GM12878 (cell line): ENCODE measurements around the gene ACOT7. TPM values are rescaled to one million over a fixed set of nuclear protein-coding genes. Genes with fewer than 3 reads are reported as not detected.

Experiments
- ATAC-seq: fragments of 200-7000 bp; cut with Tn5 transposase; 3 replicates; pipeline ENCODE4 v1.9.1; 2020; ENCODE audit warnings: mild to moderate bottlenecking, moderate library complexity
- BruUV-seq: library from RNA; stranded (reverse); fragments of 400-500 nt; replicated peaks from 2 replicates; lab custom pipeline; 2021; lab: Mats Ljungman, UMichigan
- CTCF ChIA-PET: fragments of 300-600 bp; sonication (Branson Sonifier 250); formaldehyde crosslinking; extraction: SDS; loops from one replicate; lab custom pipeline; 2021; ENCODE audit warnings: inconsistent platforms; lab: Yijun Ruan, JAX
- POLR2A ChIA-PET: fragments of 350-600 bp; formaldehyde crosslinking; extraction: SDS; loops from one replicate; lab custom pipeline; 2021; ENCODE audit warnings: inconsistent platforms; lab: Charles Lee
- RAD21 ChIA-PET: fragments of 300-600 bp; sonication (Branson Sonifier 250); formaldehyde crosslinking; loops from one replicate; lab custom pipeline; 2023; ENCODE audit warnings: antibody characterized with exemption; ENCODE audit not compliant: unreplicated experiment; lab: Charles Lee
- SMC1A ChIA-PET: fragments of 300-600 bp; sonication (Branson Sonifier 250); formaldehyde crosslinking; loops from one replicate; lab custom pipeline; 2023; ENCODE audit not compliant: unreplicated experiment, uncharacterized antibody; lab: Charles Lee
- DNase-seq: peaks from one replicate; pipeline ENCODE4 v3.0.0-alpha.2; 2011; ENCODE audit warnings: low read depth, low spot score
- FAIRE-seq: peaks from 3 replicates; lab custom pipeline; 2011; peaks lifted over from hg19 to GRCh38; lab: Jason Lieb, UNC
- H2AFZ ChIP-seq: 2 replicates; pipeline ENCODE4 v1.6.0; 2011; ENCODE audit warnings: low read depth, low read length, control low read depth; ENCODE audit not compliant: control insufficient read depth
- H3K27ac ChIP-seq: 2 replicates; pipeline ENCODE4 v1.5.1; 2011; ENCODE audit warnings: control low read depth; ENCODE audit not compliant: control insufficient read depth, insufficient read depth
- H3K27me3 ChIP-seq, 2 experiments: replicated peaks in 1 of 2; 2 replicates each; pipeline versions ENCODE4 v1.6.0 to v1.6.1; 2011; ENCODE audit warnings: low read length in 1 of 2; ENCODE audit not compliant: control insufficient read depth in 2 of 2, insufficient read depth in 2 of 2
- H3K36me3 ChIP-seq, 2 experiments: 2 replicates each; pipeline ENCODE4 v1.5.1; 2011; ENCODE audit warnings: low read length in 1 of 2; ENCODE audit not compliant: control insufficient read depth in 2 of 2, insufficient read depth in 2 of 2
- H3K4me1 ChIP-seq: 2 replicates; pipeline ENCODE4 v1.6.1; 2011; ENCODE audit warnings: mild to moderate bottlenecking, low read length, moderate library complexity, mixed read lengths; ENCODE audit not compliant: control insufficient read depth, insufficient read depth
- H3K4me2 ChIP-seq: 2 replicates; pipeline ENCODE4 v1.6.0; 2011; ENCODE audit warnings: control low read depth; ENCODE audit not compliant: control insufficient read depth, insufficient read depth
- H3K4me3 ChIP-seq: fragments of 200-600 bp; sonication (generic); 2 replicates; pipeline ENCODE4 v1.5.1; 2016
- H3K79me2 ChIP-seq: 2 replicates; pipeline ENCODE4 v1.6.0; 2011; ENCODE audit warnings: low read length; ENCODE audit not compliant: control insufficient read depth, insufficient read depth
- H3K9ac ChIP-seq: 2 replicates; pipeline ENCODE4 v1.8.0; 2011; ENCODE audit warnings: low read length, control low read depth, mixed read lengths; ENCODE audit not compliant: control insufficient read depth, insufficient read depth
- H3K9me3 ChIP-seq: replicated peaks from 3 replicates; pipeline ENCODE4 v1.5.1; 2011; ENCODE audit warnings: mild to moderate bottlenecking, low read length; ENCODE audit not compliant: control insufficient read depth, insufficient read depth
- H4K20me1 ChIP-seq: 2 replicates; pipeline ENCODE4 v1.6.0; 2011; ENCODE audit not compliant: control insufficient read depth, insufficient read depth
- CHD1 ChIP-seq: IDR thresholded peaks from 2 replicates; pipeline ENCODE4 v1.6.1; 2012; ENCODE audit warnings: low read depth, low read length, improper control_type of control experiment
- MEF2B ChIP-seq: fragments of 450-650 bp; IDR thresholded peaks from 2 replicates; pipeline ENCODE4 v1.6.1; 2018; ENCODE audit warnings: mild to moderate bottlenecking, moderate library complexity; ENCODE audit not compliant: partially characterized antibody, poor library complexity, severe bottlenecking
- NR2C2 ChIP-seq: IDR thresholded peaks from 2 replicates; pipeline ENCODE4 v1.6.1; 2011; ENCODE audit warnings: borderline replicate concordance, low read depth; ENCODE audit not compliant: control insufficient read depth, insufficient read length
- ZBTB11 ChIP-seq: fragments of 450-650 bp; formaldehyde crosslinking; IDR thresholded peaks from 2 replicates; pipeline ENCODE4 v1.5.0; 2022; ENCODE audit warnings: mild to moderate bottlenecking, missing genetic modification characterization
- WGBS: methylation state at CpG from one replicate; pipeline ENCODE4 v1.1.6; 2016; ENCODE audit warnings: low lambda C conversion rate; ENCODE audit not compliant: insufficient replicate concordance, insufficient coverage; ENCODE audit errors: missing lambda C conversion rate; 5-methylcytosine and 5-hydroxymethylcytosine counted together
- in situ Hi-C: fragments of 300-500 bp; cut with MboI; formaldehyde crosslinking; loops from 9 replicates; pipeline ENCODE4 v1.14.3; 2018; ENCODE audit warnings: mixed read lengths
- intact Hi-C: fragments of 100-400 bp; cut with micrococcal nuclease; formaldehyde crosslinking; loops from one replicate; pipeline ENCODE4 v1.14.2; 2022; ENCODE audit not compliant: unreplicated experiment
- polyA plus RNA-seq, 11 experiments: library from polyadenylated mRNA; depleted of rRNA in 4 of 11; unstranded in 6 of 11; stranded (reverse) in 5 of 11; fragments of >200 nt; fragmentation: Nextera tagmentation in 4 of 11; fragmentation: Illumina TruSeq in 1 of 11; extraction: Ambion mirVana in 4 of 11; extraction: Trizol in 1 of 11; gene quantifications; 1 replicate in 1 of 11; 2 replicates in 10 of 11; pipeline versions ENCODE4 v1.2.1 to v1.2.3, GENCODE V29; 2011 to 2016; ENCODE audit warnings: inconsistent platforms in 2 of 11, missing spikeins in 2 of 11, low read depth in 1 of 11
- total RNA-seq, 4 experiments: library from RNA; depleted of rRNA in 3 of 4; stranded (reverse); fragments of >200 nt in 3 of 4; fragmentation: Illumina TruSeq in 1 of 4; extraction: Trizol in 1 of 4; gene quantifications; 2 replicates each; pipeline versions ENCODE4 v1.2.1 to v1.2.3, GENCODE V29; 2013 to 2021

The ACOT7 gene
- total and polyA plus RNA-seq, 10 of the 15 experiments (the other 5 are each of a cell fraction or from before 2014, with no cell fraction given) = 8.9 to 206 (median 61.2) TPM

GRCh38 chr1:6329851-6330250 lies 63.7 kb downstream of the ACOT7 start:
- H2AFZ ChIP-seq = no peak overlapping the region
- TF ChIP-seq NR2C2 (no peak), ZBTB11 (CRISPR knock-in tag) (no peak), CHD1 (no peak), MEF2B (no peak)
- TF ChIP-seq, all 136 proteins: peak for 0
- intact Hi-C loops (no loop called here), in situ Hi-C loops (loop anchor here (25.0 kb wide), 1 partner anchor 818 kb away; no protein-coding TSS in a partner anchor)
- Histone ChIP-seq H3K4me2 (no peak overlapping the region), H3K4me1 (no peaks in the 10 kb centered on the region), H3K9ac (no peak overlapping the region), H3K79me2 (no peaks in the 10 kb centered on the region), H4K20me1 (no peaks in the 10 kb centered on the region), H3K9me3 (no peaks in the 10 kb centered on the region), H3K36me3 (peaks cover 0 to 19% of the 10 kb centered on the region in 2 experiments; a peak in 3 of 4 replicates), H3K4me3 (no peak overlapping the region), H3K27me3 (no peaks in the 10 kb centered on the region), H3K27ac (no peak overlapping the region)
- RAD21 ChIA-PET = no interaction called here
- SMC1A ChIA-PET = interaction anchor here (1.1 kb wide), 1 partner anchor 11 kb away, joined by 3 read pairs; no protein-coding TSS in a partner anchor
- WGBS = 86% methylated on average over 13 of the region's 13 CpGs
- BruUV-seq = no TSS peak
- ATAC-seq (no peak), FAIRE-seq (no peak), DNase-seq (no peak)
- POLR2A ChIA-PET = no interaction called here
- CTCF ChIA-PET = interaction anchor here (1.1 kb wide), 1 partner anchor 83 kb away, joined by 3 read pairs; no protein-coding TSS in a partner anchor
